ENCODE data around the gene TRIM27.
A peak's percentile ranks its signal among the peaks of the same experiment; 100 is the strongest.

The TRIM27 gene

GRCh38 chr6:28945349-28945748 lies 21.6 kb upstream of the TRIM27 start:
- Histone ChIP-seq H3K36me3 (ENCODE audit: control insufficient read depth, insufficient read depth, low read length) (no peaks in the 10 kb centered on the region), H3K4me1 (ENCODE audit: control insufficient read depth, low read depth, low read length) (no peaks in the 10 kb centered on the region), H2BK5ac (ENCODE audit: low read length) (no peak overlapping the region), H3K79me1 (ENCODE audit: low read length) (no peaks in the 10 kb centered on the region), H3K27me3 (ENCODE audit: insufficient read depth, low read length, poor library complexity) (no peaks in the 10 kb centered on the region), H3K56ac (ENCODE audit: low read length) (no peak overlapping the region), H3K18ac (ENCODE audit: low read length) (no peak overlapping the region), H3K9ac (ENCODE audit: low read length) (no peak overlapping the region), H3K4ac (ENCODE audit: low read depth, low read length) (no peak overlapping the region), H2BK15ac (replicated peaks; ENCODE audit: low read depth) (no peak overlapping the region), H4K5ac (ENCODE audit: low read length) (no peak overlapping the region), H4K8ac (ENCODE audit: low read depth, low read length) (no peak overlapping the region), H2AK5ac (ENCODE audit: low read length) (no peak overlapping the region), H2BK120ac (ENCODE audit: low read depth, low read length) (no peak overlapping the region), H3K4me3 (ENCODE audit: low read length) (no peak overlapping the region), H3K4me2 (ENCODE audit: low read length) (no peak overlapping the region), H3K23ac (ENCODE audit: low read length) (no peak overlapping the region), H3K27ac (ENCODE audit: low read depth, low read length) (no peak overlapping the region), H3K79me2 (ENCODE audit: control insufficient read depth, insufficient read depth, low read length) (no peaks in the 10 kb centered on the region)
- WGBS (ENCODE audit: extremely low coverage, insufficient coverage, low lambda C conversion rate), result no CpG with 5 or more reads among the region's 3 CpGs
- no peak for DNase-seq

DNA sequence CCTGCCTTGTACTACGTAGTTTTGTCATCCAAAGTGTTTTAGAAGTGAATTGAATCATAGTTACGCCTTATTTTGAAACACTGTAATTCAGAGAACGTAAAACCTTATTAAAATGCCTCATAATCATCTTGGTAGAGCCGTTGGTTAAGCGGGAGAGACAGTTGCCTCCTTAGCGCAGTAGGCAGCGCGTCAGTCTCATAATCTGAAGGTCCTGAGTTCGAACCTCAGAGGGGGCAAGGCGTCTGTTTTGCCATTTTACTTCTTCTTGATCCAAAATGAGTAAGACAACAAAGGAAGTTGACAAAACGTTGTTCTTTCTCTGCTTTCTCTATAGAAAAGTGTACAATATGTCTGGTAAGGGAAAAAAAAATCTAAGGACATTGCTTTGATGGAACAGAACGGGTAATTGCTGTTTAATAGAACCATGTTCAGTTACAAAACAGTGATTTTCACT lies 20.7 kb upstream of the TRIM27 start:
- H4K8ac ChIP-seq (ENCODE audit: low read depth, low read length), result no peak overlapping the region
- no peak overlapping the region for H2AK5ac ChIP-seq (ENCODE audit: low read length)
- no CpG with 5 or more reads among the region's 12 CpGs for WGBS (ENCODE audit: extremely low coverage, insufficient coverage, low lambda C conversion rate)
- H2BK5ac ChIP-seq (ENCODE audit: low read length), result no peak overlapping the region
- H3K27me3 ChIP-seq (ENCODE audit: insufficient read depth, low read length, poor library complexity), result no peaks in the 10 kb centered on the region
- no peaks in the 10 kb centered on the region for H3K79me1 ChIP-seq (ENCODE audit: low read length)
- H3K4me3 ChIP-seq (ENCODE audit: low read length), result peak overlapping the region; percentile 82
- H4K5ac ChIP-seq (ENCODE audit: low read length), result no peak overlapping the region
- H3K79me2 ChIP-seq (ENCODE audit: control insufficient read depth, insufficient read depth, low read length), result no peaks in the 10 kb centered on the region
- H3K18ac ChIP-seq (ENCODE audit: low read length), result peak overlapping the region; percentile 47
- DNase-seq, result peak; percentile 80
- H2BK120ac ChIP-seq (ENCODE audit: low read depth, low read length), result no peak overlapping the region
- no peaks in the 10 kb centered on the region for H3K36me3 ChIP-seq (ENCODE audit: control insufficient read depth, insufficient read depth, low read length)
- peak overlapping the region; percentile 95 for H3K4me2 ChIP-seq (ENCODE audit: low read length)
- H3K27ac ChIP-seq (ENCODE audit: low read depth, low read length), result no peak overlapping the region
- H3K56ac ChIP-seq (ENCODE audit: low read length), result peak overlapping the region; percentile 82
- H3K4ac ChIP-seq (ENCODE audit: low read depth, low read length), result no peak overlapping the region
- no peak overlapping the region for H2BK15ac ChIP-seq (replicated peaks; ENCODE audit: low read depth)
- H3K4me1 ChIP-seq (ENCODE audit: control insufficient read depth, low read depth, low read length), result no peaks in the 10 kb centered on the region
- peak overlapping the region; percentile 81 for H3K9ac ChIP-seq (ENCODE audit: low read length)
- no peak overlapping the region for H3K23ac ChIP-seq (ENCODE audit: low read length)

GRCh38 chr6:28943557-28944411 lies 20.0 kb upstream of the TRIM27 start:
- H2BK120ac ChIP-seq (ENCODE audit: low read depth, low read length), result no peak overlapping the region
- no peak overlapping the region for H4K5ac ChIP-seq (ENCODE audit: low read length)
- no peak overlapping the region for H4K8ac ChIP-seq (ENCODE audit: low read depth, low read length)
- no peaks in the 10 kb centered on the region for H3K79me1 ChIP-seq (ENCODE audit: low read length)
- DNase-seq, result peak; percentile 93
- no peak overlapping the region for H3K27ac ChIP-seq (ENCODE audit: low read depth, low read length)
- no peaks in the 10 kb centered on the region for H3K27me3 ChIP-seq (ENCODE audit: insufficient read depth, low read length, poor library complexity)
- H2BK5ac ChIP-seq (ENCODE audit: low read length), result no peak overlapping the region
- H3K4ac ChIP-seq (ENCODE audit: low read depth, low read length), result no peak overlapping the region
- H3K4me3 ChIP-seq (ENCODE audit: low read length), result peak overlapping the region; percentile 82
- peak overlapping the region; percentile 47 for H3K18ac ChIP-seq (ENCODE audit: low read length)
- H3K4me2 ChIP-seq (ENCODE audit: low read length), result peak overlapping the region; percentile 95
- H3K9ac ChIP-seq (ENCODE audit: low read length), result peak overlapping the region; percentile 81
- no peaks in the 10 kb centered on the region for H3K79me2 ChIP-seq (ENCODE audit: control insufficient read depth, insufficient read depth, low read length)
- no peak overlapping the region for H3K23ac ChIP-seq (ENCODE audit: low read length)
- no peaks in the 10 kb centered on the region for H3K36me3 ChIP-seq (ENCODE audit: control insufficient read depth, insufficient read depth, low read length)
- WGBS (ENCODE audit: extremely low coverage, insufficient coverage, low lambda C conversion rate), result no CpG with 5 or more reads among the region's 33 CpGs
- no peaks in the 10 kb centered on the region for H3K4me1 ChIP-seq (ENCODE audit: control insufficient read depth, low read depth, low read length)
- H2BK15ac ChIP-seq (replicated peaks; ENCODE audit: low read depth), result no peak overlapping the region
- peak overlapping the region; percentile 82 for H3K56ac ChIP-seq (ENCODE audit: low read length)
- H2AK5ac ChIP-seq (ENCODE audit: low read length), result no peak overlapping the region

- DNase-seq, result no peak
- H3K79me1 ChIP-seq (ENCODE audit: low read length), result no peaks in the 10 kb centered on the region
- WGBS (ENCODE audit: extremely low coverage, insufficient coverage, low lambda C conversion rate), result no CpG with 5 or more reads among the region's 6 CpGs
These were observed 19.4 kb upstream of the TRIM27 start for GRCh38 chr6:28943223-28943556.

DNA sequence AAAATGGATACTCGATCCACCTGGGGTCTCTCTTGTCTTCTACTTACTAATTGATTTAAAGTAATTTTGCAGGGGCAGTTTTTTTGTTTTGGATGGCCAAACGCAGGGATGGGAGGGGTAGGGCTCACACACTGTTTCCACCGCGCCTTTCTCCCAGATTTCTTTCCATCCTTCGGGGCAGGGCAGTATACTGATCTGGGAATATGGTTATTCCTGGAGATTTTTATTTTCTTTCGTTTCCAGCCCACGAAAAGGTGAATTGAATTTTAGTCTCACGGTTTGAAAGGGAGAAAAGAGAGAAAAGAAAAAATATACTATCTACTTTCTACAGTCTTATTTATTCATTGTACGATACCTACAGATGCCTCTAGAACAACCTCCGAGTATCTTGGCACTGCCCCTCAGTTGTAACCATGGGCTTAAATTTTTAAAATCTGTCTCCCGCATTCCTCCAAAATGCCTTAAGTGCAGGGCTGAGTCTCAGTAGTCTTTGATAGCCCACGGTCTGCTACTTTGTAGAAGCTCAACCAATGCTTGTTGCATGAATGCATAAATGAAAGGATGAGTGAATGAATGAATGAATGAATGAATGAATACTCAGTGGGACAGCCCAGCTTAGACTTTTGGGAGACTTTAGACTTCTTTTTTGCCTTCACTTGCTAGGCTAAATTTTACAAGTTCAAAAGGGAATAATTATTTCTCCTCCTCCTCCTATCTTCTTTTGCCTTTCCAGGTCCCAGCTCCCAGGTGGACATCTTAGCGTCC lies 18.1 kb upstream of the TRIM27 start:
- Histone ChIP-seq H3K27me3 (ENCODE audit: insufficient read depth, low read length, poor library complexity) (no peaks in the 10 kb centered on the region), H3K4me3 (ENCODE audit: low read length) (peak overlapping the region; percentile 12), H2AK5ac (ENCODE audit: low read length) (no peak overlapping the region), H2BK15ac (replicated peaks; ENCODE audit: low read depth) (no peak overlapping the region), H3K4me2 (ENCODE audit: low read length) (peak overlapping the region; percentile 42), H2BK120ac (ENCODE audit: low read depth, low read length) (no peak overlapping the region), H4K5ac (ENCODE audit: low read length) (no peak overlapping the region), H3K36me3 (ENCODE audit: control insufficient read depth, insufficient read depth, low read length) (no peaks in the 10 kb centered on the region), H3K79me1 (ENCODE audit: low read length) (no peaks in the 10 kb centered on the region), H4K8ac (ENCODE audit: low read depth, low read length) (no peak overlapping the region), H3K79me2 (ENCODE audit: control insufficient read depth, insufficient read depth, low read length) (no peaks in the 10 kb centered on the region), H3K23ac (ENCODE audit: low read length) (no peak overlapping the region), H2BK5ac (ENCODE audit: low read length) (no peak overlapping the region), H3K27ac (ENCODE audit: low read depth, low read length) (no peak overlapping the region), H3K9ac (ENCODE audit: low read length) (no peak overlapping the region), H3K4ac (ENCODE audit: low read depth, low read length) (no peak overlapping the region), H3K18ac (ENCODE audit: low read length) (no peak overlapping the region), H3K56ac (ENCODE audit: low read length) (no peak overlapping the region), H3K4me1 (ENCODE audit: control insufficient read depth, low read depth, low read length) (no peaks in the 10 kb centered on the region)
- DNase-seq, result no peak
- no CpG with 5 or more reads among the region's 13 CpGs for WGBS (ENCODE audit: extremely low coverage, insufficient coverage, low lambda C conversion rate)

More at GRCh38 chr6:28943223-28943556, 19.4 kb upstream of the TRIM27 start:
- no peak overlapping the region for H3K4me3 ChIP-seq (ENCODE audit: low read length)
- H4K8ac ChIP-seq (ENCODE audit: low read depth, low read length), result no peak overlapping the region
- H2BK120ac ChIP-seq (ENCODE audit: low read depth, low read length), result no peak overlapping the region
- H2AK5ac ChIP-seq (ENCODE audit: low read length), result no peak overlapping the region
- H3K9ac ChIP-seq (ENCODE audit: low read length), result no peak overlapping the region
- no peak overlapping the region for H2BK5ac ChIP-seq (ENCODE audit: low read length)
- peak overlapping the region; percentile 33 for H3K4me2 ChIP-seq (ENCODE audit: low read length)
- no peak overlapping the region for H3K18ac ChIP-seq (ENCODE audit: low read length)
- H4K5ac ChIP-seq (ENCODE audit: low read length), result no peak overlapping the region
- H3K36me3 ChIP-seq (ENCODE audit: control insufficient read depth, insufficient read depth, low read length), result no peaks in the 10 kb centered on the region
- H3K27me3 ChIP-seq (ENCODE audit: insufficient read depth, low read length, poor library complexity), result no peaks in the 10 kb centered on the region
- H3K79me2 ChIP-seq (ENCODE audit: control insufficient read depth, insufficient read depth, low read length), result no peaks in the 10 kb centered on the region
- no peak overlapping the region for H3K27ac ChIP-seq (ENCODE audit: low read depth, low read length)
- H3K4ac ChIP-seq (ENCODE audit: low read depth, low read length), result no peak overlapping the region
- H3K56ac ChIP-seq (ENCODE audit: low read length), result peak overlapping the region; percentile 56
- H3K4me1 ChIP-seq (ENCODE audit: control insufficient read depth, low read depth, low read length), result no peaks in the 10 kb centered on the region
- H3K23ac ChIP-seq (ENCODE audit: low read length), result no peak overlapping the region
- H2BK15ac ChIP-seq (replicated peaks; ENCODE audit: low read depth), result no peak overlapping the region

All from mesendoderm (in vitro differentiated cells).